ENCODE results near the gene NOS3.

The NOS3 gene

DNA sequence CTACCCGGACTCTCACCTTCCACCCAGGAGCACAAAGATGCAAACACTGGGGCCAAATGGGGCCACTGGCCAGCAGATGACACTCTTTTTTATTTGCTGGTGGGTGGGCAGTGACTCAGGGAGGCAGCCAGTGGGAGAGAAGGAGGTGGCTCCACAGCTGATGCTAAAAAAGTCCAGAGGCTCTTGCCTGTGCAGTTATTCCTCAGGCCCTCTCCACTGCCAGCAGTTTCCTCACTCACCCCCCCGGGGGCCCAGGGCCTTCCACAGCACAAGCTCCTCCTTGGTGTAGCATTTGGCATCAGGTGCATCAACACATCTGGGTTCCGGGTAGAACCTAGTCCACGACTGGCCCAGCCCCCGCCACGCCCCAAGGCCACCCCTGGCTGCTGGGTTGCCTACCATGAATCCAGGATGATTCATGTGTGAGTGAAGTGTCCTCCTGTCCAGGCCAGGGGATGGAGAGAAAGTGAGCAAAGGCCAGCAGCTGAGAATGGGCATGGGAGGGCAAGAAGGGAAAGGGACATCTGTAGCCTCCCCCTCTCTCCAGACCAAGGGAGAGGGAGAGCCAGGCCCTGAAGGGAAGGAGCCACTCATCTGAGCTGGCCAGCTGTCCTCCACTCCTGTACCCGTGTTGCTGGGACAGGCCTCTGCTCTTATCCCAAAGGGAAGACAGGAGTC, 11.0 kb upstream of the NOS3 start:
- H3K36me3 Mint-ChIP-seq (ENCODE audit: low read depth) = no peaks in the 10 kb centered on the region
- H3K9me3 Mint-ChIP-seq = no peaks in the 10 kb centered on the region
- no peak overlapping the region for H3K27ac Mint-ChIP-seq
- peaks cover 19% of the 10 kb centered on the region for H3K4me1 Mint-ChIP-seq (ENCODE audit: low read depth)
- no peak overlapping the region for H3K4me3 Mint-ChIP-seq
- peaks cover 65% of the 10 kb centered on the region for H3K27me3 Mint-ChIP-seq

DNA sequence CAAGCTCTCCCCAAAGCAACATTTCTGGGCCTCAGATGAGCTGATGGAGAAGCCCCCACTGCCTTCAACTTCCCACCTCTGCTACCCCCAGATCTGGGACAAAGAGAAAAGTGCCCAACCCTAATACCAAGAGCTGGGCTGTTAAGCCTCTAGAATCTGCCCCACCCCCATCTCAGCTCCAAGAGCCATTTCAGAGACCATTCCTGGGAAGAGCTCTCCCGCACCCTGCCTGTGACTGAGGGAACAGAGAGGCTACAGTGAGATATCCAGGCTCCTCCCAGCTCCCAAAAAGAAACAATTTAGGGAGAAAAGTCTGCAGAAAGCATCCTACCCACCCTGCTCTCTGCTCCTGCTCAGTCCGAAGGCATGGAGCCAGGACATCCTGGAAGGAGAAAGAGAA, 10.2 kb upstream of the NOS3 start:
- Mint-ChIP-seq H3K36me3 (ENCODE audit: low read depth) (no peaks in the 10 kb centered on the region), H3K27me3 (peaks cover 66% of the 10 kb centered on the region), H3K9me3 (no peaks in the 10 kb centered on the region), H3K4me3 (no peak overlapping the region), H3K4me1 (ENCODE audit: low read depth) (peaks cover 15% of the 10 kb centered on the region), H3K27ac (no peak overlapping the region)

DNA sequence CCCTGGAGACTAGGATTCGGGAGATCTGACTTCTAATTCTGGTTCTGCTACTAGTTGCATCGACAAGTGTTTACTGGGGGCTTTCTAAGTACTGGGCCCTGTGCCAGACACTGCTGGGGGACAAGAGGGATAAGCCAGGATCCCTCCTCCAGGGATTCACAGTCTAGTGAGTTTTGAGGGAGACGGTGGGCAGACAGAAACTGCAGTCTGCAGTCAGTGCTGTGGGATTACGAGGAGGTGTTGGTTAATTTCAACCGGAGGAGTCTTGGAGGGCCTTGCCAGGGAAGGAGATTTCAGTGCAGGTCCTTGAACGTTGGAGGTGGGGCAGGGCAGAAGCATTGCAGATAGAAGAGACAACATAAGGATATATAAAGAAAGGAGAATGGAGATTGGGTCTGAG, 9.2 kb upstream of the NOS3 start:
- Mint-ChIP-seq H3K27ac (no peak overlapping the region), H3K4me1 (ENCODE audit: low read depth) (peaks cover 15% of the 10 kb centered on the region), H3K27me3 (peaks cover 65% of the 10 kb centered on the region), H3K9me3 (no peaks in the 10 kb centered on the region), H3K36me3 (ENCODE audit: low read depth) (no peaks in the 10 kb centered on the region), H3K4me3 (no peak overlapping the region)

DNA sequence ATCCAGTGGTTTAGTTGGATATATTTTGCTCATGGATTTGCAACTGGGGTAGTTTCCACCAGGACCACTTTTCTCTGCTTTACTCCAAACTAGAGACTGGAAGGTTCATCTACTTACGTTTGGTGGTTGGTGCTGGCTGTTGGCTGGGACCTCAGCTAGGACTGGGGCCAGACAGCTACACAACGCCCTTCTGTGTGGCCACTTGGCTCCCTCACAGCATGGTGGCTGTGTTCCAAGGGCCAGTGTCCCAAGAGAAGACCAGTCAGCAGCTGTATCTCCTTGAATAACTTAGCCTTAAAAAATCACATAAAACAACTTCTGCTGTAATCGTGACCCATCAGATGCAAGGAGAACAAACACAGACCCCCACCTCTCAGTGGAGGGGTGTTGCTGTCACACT, 8.5 kb upstream of the NOS3 start:
- peaks cover 58% of the 10 kb centered on the region for H3K27me3 Mint-ChIP-seq
- H3K4me3 Mint-ChIP-seq = no peak overlapping the region
- no peak overlapping the region for H3K27ac Mint-ChIP-seq
- no peaks in the 10 kb centered on the region for H3K36me3 Mint-ChIP-seq (ENCODE audit: low read depth)
- H3K9me3 Mint-ChIP-seq = no peaks in the 10 kb centered on the region
- peaks cover 8% of the 10 kb centered on the region for H3K4me1 Mint-ChIP-seq (ENCODE audit: low read depth)

DNA sequence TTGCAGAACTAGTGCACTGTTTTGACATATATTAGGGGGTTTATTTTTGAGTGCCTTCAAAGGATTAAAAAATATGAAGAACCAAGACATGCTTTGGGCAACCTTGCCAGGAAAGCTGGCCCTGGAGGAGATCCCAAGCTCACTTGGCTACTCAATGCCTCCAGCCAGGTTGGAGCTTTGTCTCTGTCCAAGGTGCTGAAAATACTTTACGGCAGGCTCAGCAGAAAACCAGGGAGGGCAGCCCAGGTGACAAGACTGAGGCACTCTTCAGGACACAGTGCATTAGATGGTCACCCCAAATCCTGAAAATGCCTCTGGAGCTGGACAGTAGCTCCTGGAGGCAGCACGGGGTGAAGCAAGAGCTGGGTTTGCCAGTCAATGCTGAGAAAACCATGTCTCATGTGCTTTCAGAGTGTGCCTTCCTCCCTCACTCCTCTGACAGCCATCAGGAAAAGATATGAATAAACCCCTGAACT, 6.9 kb upstream of the NOS3 start:
- Mint-ChIP-seq H3K27me3 (peaks cover 57% of the 10 kb centered on the region), H3K36me3 (ENCODE audit: low read depth) (no peaks in the 10 kb centered on the region), H3K27ac (no peak overlapping the region), H3K9me3 (no peaks in the 10 kb centered on the region), H3K4me3 (no peak overlapping the region), H3K4me1 (ENCODE audit: low read depth) (peaks cover 10% of the 10 kb centered on the region)

DNA sequence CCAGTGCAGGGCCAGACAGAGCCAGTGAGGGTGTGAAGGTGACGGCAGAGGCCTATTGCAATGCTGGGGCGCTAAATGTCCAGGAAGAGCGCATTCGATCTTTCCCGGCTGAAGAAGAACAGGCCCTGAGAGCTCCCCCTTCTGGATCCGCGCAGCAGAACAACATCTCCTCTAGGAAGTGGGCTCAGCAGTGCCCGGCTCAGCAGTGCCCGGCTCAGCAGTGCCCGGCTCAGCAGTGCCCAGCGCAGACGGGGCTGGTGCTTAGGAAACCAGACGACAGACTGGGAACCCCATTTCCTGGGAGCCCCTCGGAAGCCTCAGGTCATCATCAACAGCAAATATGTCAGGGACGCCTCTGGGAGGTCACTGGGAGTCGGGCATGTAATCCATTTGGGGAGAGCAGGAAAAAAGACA, 4.7 kb upstream of the NOS3 start:
- Mint-ChIP-seq H3K36me3 (ENCODE audit: low read depth) (no peaks in the 10 kb centered on the region), H3K4me1 (ENCODE audit: low read depth) (peaks cover 10% of the 10 kb centered on the region), H3K27me3 (peaks cover 42% of the 10 kb centered on the region), H3K27ac (no peak overlapping the region), H3K9me3 (peaks cover 14% of the 10 kb centered on the region), H3K4me3 (no peak overlapping the region)

DNA sequence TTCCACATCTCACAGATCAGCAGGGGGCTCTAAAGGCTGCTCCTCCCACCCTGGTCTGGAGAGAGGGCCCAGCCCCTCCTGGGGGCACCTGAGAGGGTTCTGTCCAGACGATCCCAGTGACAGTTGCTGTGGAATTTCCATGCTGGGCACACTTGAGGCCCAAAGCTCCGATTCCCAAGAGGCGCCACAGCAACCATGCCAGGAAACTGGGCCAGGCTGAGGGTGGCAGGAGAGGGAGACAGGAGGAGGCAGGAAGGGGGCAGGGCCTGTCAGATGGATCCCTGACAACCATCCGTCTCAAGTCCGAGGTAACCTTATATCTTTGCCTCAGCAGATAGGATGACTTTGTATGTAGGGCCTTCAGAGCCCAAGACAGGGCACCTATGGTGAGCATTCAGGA, 4.3 kb upstream of the NOS3 start:
- no peak overlapping the region for H3K27ac Mint-ChIP-seq
- no peaks in the 10 kb centered on the region for H3K36me3 Mint-ChIP-seq (ENCODE audit: low read depth)
- H3K4me3 Mint-ChIP-seq = no peak overlapping the region
- H3K27me3 Mint-ChIP-seq = peaks cover 37% of the 10 kb centered on the region
- H3K4me1 Mint-ChIP-seq (ENCODE audit: low read depth) = peaks cover 10% of the 10 kb centered on the region
- H3K9me3 Mint-ChIP-seq = peaks cover 18% of the 10 kb centered on the region

DNA sequence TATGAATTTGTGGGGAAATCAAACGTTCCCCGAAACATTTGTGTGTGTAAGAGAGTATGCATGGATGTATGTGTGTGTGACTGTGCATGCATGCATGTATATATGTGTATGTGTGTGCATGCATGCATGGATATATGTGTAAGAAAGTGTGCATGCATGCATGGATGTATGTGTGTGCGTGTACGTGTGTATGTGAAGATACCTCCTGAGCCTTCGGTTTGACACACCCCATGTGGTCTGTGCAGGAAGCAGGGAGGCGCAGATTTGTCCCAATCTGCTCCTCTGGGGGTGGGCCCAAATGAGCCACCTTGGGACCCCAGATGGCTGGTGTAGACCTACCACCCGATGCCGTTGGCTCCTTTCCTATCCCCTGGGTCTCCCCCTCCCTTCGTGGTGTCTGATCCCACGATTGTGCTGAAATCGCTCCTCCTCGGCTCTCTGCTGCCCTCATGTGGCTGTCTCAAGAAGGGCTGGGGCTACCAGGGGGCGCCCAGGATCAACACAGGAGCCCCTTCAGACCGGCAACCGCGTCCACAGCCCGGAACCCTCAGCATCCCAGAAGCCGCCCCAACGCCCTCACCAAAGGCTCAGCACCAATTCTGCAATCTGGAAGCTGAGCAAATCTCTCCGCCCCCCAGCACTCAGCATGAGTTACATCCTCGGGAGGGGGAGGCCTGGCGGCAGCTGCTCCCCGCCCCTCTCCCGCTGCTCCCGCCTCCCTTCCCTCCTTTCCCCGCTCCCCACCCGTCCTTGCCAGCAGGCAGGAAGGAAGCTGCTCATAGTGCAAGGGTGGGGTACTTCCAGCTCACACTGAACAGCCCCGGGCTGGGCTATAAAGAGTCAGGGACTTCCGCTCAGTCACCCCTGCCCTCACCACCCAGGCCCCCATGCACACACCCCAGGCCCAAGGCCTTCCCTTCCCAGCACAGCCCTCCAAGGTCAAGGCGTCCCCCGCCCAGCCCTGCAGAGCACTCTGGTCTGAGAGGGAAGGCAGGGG, 2.3 kb upstream of the NOS3 start:
- Mint-ChIP-seq H3K27ac (no peak overlapping the region), H3K9me3 (peaks cover 18% of the 10 kb centered on the region), H3K4me3 (peak overlapping the region; percentile 5), H3K36me3 (ENCODE audit: low read depth) (no peaks in the 10 kb centered on the region), H3K27me3 (peaks cover 24% of the 10 kb centered on the region), H3K4me1 (ENCODE audit: low read depth) (peaks cover 10% of the 10 kb centered on the region)

DNA sequence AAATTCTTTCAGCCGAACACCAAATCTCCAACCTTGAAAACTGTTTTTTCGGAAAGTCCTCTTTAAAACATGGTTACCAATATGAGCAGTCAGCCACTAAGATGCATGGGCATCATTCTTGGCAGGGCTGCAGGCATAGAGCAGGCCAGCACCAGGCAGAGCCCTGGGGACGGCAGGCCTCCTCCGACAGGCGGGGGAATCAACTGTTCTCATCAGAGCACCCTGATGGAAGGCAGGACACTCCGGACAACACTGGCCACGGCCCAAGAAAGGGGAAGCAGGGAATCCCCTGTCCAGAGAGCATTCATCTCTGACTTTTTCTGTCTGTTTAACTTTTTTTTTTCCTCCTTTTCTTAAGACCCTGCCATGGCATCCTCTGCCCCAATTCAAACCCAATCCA, 1.4 kb upstream of the NOS3 start:
- H3K9me3 Mint-ChIP-seq = peaks cover 18% of the 10 kb centered on the region
- no peak overlapping the region for H3K4me3 Mint-ChIP-seq
- no peak overlapping the region for H3K27ac Mint-ChIP-seq
- H3K36me3 Mint-ChIP-seq (ENCODE audit: low read depth) = no peaks in the 10 kb centered on the region
- peaks cover 16% of the 10 kb centered on the region for H3K4me1 Mint-ChIP-seq (ENCODE audit: low read depth)
- peaks cover 19% of the 10 kb centered on the region for H3K27me3 Mint-ChIP-seq

DNA sequence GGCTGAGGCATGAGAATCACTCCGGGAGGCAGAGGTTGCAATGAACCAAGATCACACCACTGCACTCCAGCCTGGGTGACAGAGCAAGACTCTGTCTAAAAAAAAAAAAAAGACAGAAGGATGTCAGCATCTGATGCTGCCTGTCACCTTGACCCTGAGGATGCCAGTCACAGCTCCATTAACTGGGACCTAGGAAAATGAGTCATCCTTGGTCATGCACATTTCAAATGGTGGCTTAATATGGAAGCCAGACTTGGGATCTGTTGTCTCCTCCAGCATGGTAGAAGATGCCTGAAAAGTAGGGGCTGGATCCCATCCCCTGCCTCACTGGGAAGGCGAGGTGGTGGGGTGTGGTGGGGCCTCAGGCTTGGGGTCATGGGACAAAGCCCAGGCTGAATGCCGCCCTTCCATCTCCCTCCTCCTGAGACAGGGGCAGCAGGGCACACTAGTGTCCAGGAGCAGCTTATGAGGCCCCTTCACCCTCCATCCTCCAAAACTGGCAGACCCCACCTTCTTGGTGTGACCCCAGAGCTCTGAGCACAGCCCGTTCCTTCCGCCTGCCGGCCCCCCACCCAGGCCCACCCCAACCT, 1.3 kb downstream of the NOS3 start:
- Mint-ChIP-seq H3K36me3 (ENCODE audit: low read depth) (no peaks in the 10 kb centered on the region), H3K27me3 (peaks cover 6% of the 10 kb centered on the region), H3K4me1 (ENCODE audit: low read depth) (peaks cover 20% of the 10 kb centered on the region), H3K4me3 (no peak overlapping the region), H3K27ac (no peak overlapping the region), H3K9me3 (peaks cover 18% of the 10 kb centered on the region)

DNA sequence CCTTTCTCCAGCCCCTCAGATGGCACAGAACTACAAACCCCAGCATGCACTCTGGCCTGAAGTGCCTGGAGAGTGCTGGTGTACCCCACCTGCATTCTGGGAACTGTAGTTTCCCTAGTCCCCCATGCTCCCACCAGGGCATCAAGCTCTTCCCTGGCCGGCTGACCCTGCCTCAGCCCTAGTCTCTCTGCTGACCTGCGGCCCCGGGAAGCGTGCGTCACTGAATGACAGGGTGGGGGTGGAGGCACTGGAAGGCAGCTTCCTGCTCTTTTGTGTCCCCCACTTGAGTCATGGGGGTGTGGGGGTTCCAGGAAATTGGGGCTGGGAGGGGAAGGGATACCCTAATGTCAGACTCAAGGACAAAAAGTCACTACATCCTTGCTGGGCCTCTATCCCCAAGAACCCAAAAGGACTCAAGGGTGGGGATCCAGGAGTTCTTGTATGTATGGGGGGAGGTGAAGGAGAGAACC, 2.1 kb downstream of the NOS3 start:
- H3K9me3 Mint-ChIP-seq = peaks cover 18% of the 10 kb centered on the region
- no peak overlapping the region for H3K4me3 Mint-ChIP-seq
- H3K27me3 Mint-ChIP-seq = peaks cover 9% of the 10 kb centered on the region
- no peaks in the 10 kb centered on the region for H3K36me3 Mint-ChIP-seq (ENCODE audit: low read depth)
- H3K27ac Mint-ChIP-seq = no peak overlapping the region
- H3K4me1 Mint-ChIP-seq (ENCODE audit: low read depth) = peaks cover 27% of the 10 kb centered on the region

DNA sequence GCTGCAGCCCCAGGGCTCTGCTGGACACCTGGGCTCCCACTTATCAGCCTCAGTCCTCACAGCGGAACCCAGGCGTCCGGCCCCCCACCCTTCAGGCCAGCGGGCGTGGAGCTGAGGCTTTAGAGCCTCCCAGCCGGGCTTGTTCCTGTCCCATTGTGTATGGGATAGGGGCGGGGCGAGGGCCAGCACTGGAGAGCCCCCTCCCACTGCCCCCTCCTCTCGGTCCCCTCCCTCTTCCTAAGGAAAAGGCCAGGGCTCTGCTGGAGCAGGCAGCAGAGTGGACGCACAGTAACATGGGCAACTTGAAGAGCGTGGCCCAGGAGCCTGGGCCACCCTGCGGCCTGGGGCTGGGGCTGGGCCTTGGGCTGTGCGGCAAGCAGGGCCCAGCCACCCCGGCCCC, 2.7 kb downstream of the NOS3 start:
- Mint-ChIP-seq H3K36me3 (ENCODE audit: low read depth) (no peaks in the 10 kb centered on the region), H3K9me3 (peaks cover 18% of the 10 kb centered on the region), H3K27me3 (peaks cover 4% of the 10 kb centered on the region), H3K4me3 (no peak overlapping the region), H3K27ac (no peak overlapping the region), H3K4me1 (ENCODE audit: low read depth) (peaks cover 25% of the 10 kb centered on the region)

DNA sequence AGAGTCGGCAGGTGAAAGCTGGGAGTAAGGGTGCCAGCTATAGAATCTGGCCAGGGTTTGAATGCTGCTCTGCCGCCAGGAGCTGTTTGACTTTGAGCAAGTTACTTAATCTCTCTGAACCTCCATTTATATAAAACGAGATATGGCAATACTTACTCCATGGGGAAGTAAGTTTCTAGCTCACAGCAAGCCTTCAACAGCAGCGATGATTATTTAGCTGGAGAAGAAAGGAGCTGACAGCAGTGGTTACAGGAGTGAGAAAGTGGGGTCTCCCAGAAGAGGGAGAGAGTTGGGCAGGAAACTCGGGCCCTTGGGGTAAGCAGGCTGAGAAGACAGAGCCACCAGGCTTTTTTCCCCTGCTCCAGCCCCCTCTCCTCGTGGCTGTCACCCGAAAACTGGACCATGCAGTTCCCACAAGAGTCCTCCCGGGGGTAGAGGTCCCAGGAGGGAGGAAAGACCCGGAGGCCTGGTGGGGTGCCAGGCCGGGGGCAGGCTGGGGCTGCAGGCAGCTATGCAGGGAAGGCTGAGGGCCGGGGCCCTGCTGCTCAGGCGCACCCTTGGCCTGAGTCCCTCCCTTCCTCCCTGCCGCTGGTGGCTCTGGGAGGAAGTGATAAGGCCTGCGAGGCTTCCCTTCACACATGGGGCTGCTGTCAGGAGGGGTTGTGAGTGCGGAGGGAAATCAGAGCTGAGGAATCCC, 3.5 kb downstream of the NOS3 start:
- H3K36me3 Mint-ChIP-seq (ENCODE audit: low read depth) = no peaks in the 10 kb centered on the region
- H3K27me3 Mint-ChIP-seq = peaks cover 3% of the 10 kb centered on the region

DNA sequence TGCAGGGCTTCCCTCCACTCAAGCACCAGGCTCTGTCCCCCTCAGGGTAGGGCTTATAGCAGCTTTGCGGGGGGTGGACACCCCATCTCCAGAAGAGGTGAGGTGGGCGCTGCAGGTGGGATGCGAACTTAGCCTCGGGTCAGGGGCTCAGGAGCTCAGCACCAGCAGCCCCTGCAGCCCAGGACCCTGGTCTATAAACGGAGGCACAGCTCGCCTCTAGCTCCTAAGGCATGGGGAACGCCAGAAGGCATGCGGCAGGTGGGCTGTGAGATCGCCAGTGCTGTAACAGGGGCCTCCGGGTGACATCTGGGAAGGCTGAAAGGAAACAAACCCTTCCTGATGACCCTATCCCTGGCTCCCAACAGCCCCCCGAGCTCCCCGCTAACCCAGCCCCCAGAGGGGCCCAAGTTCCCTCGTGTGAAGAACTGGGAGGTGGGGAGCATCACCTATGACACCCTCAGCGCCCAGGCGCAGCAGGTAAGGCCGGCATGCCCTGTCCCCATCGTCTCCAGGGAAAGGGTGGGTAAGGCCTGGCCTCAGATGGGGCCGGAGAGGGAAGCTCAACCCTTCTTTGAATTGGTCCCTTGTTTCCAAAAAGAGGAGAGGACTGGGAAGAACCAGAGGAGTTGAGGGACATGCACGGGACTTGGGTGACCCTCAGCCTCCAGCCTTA, 4.2 kb downstream of the NOS3 start:
- Mint-ChIP-seq H3K27me3 (peaks cover 3% of the 10 kb centered on the region), H3K4me1 (ENCODE audit: low read depth) (peaks cover 22% of the 10 kb centered on the region), H3K27ac (no peak overlapping the region), H3K4me3 (no peak overlapping the region), H3K36me3 (ENCODE audit: low read depth) (no peaks in the 10 kb centered on the region), H3K9me3 (peaks cover 14% of the 10 kb centered on the region)

More for the DNA sequence above, 3.5 kb downstream of the NOS3 start:
- Mint-ChIP-seq H3K4me1 (ENCODE audit: low read depth) (peaks cover 22% of the 10 kb centered on the region), H3K9me3 (peaks cover 18% of the 10 kb centered on the region), H3K27ac (no peak overlapping the region), H3K4me3 (no peak overlapping the region)

Data from stimulated activated naive CD8-positive, alpha-beta T cell treated with anti-CD3 and anti-CD28 coated beads, Interleukin-15, Interleukin-2, amounts not matched to agents 100 ng/mL and 50 ng/mL, for 24 hours (primary cell).